ENCODE measurements around the gene RNF112.

- TF ChIP-seq, protein P1, sequence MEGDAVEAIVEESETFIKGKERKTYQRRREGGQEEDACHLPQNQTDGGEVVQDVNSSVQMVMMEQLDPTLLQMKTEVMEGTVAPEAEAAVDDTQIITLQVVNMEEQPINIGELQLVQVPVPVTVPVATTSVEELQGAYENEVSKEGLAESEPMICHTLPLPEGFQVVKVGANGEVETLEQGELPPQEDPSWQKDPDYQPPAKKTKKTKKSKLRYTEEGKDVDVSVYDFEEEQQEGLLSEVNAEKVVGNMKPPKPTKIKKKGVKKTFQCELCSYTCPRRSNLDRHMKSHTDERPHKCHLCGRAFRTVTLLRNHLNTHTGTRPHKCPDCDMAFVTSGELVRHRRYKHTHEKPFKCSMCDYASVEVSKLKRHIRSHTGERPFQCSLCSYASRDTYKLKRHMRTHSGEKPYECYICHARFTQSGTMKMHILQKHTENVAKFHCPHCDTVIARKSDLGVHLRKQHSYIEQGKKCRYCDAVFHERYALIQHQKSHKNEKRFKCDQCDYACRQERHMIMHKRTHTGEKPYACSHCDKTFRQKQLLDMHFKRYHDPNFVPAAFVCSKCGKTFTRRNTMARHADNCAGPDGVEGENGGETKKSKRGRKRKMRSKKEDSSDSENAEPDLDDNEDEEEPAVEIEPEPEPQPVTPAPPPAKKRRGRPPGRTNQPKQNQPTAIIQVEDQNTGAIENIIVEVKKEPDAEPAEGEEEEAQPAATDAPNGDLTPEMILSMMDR (IDR thresholded peaks at IDR 0.05): no peak
- TF ChIP-seq EP300 (IDR thresholded peaks at IDR 0.05) (no peak), POLR2A (IDR thresholded peaks at IDR 0.05) (no peak), POLR2AphosphoS5 (IDR thresholded peaks at IDR 0.05) (no peak)
These were observed 36.9 kb upstream of the RNF112 start for GRCh38 chr17:19374136-19374535.
